Epithelial cell of prostate (primary cell): ENCODE measurements around the gene MED26.

Source experiments
- DNase-seq: peaks from one replicate; pipeline ENCODE4 v3.0.0-alpha.2; 2011; ENCODE audit warnings: low read depth, low spot score
- H3K27ac ChIP-seq: fragments of 450-650 bp; 2 replicates; pipeline ENCODE4 v1.5.1; 2017; ENCODE audit warnings: mild to moderate bottlenecking

The MED26 gene

DNA sequence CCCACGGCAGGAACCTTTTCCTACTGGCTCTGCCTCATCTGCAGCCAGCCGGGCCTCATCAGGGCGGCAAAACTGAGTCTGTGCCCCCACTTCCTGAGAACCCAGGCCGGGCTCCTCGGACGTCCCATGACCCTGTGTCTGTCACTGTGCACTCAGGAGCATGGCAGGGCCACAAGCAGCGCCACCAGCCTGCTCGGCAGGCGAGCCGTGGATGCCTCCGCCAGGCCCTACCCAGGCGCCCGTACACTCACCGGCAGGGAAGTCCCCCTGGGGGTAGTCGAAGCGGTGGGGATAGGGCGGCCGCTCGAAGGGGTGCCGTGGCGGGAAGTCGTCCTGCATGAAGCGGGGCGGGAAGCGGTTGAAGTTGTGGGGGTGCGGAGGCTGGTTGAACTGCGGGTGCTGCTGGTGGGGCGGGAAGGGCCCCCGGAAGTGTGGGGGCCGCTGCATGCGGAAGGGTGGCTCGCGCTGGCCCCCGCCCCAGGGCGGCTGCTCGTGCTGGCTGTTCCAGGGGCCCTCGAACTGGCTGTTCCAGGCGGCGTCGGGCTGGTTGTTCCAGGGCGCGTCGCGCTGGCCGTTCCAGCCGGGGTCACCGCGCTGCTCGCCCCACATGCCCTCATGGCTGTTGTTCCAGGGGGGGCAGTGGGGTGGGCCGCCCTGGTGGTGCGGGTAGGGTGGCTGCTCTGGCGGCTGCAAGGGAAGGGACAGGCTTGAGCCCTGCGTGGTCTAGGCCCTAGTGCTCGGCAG is 102.8 kb downstream of the MED26 start:
- no peak for DNase-seq
- no peak overlapping the region for H3K27ac ChIP-seq
